Esophagus squamous epithelium (tissue), 5 donors: ENCODE measurements around the gene HIPK4. TPM values are rescaled to one million over a fixed set of nuclear protein-coding genes. Genes with fewer than 3 reads are reported as not detected.

Source experiments
- DNase-seq: peaks from one replicate; lab custom pipeline; 2025; lab: John Stamatoyannopoulos, UW
- H3K27ac ChIP-seq, 4 donors: fragments of 200-600 bp; sonication (generic); one replicate each; pipeline ENCODE4 v1.5.1; 2016 to 2019; ENCODE audit warnings: mild to moderate bottlenecking in 1 of 4
- H3K27me3 ChIP-seq, 4 donors: fragments of 200-600 bp; sonication (generic); 1 replicate in 3 of 4; 2 replicates in 1 of 4; pipeline versions ENCODE4 v1.5.1 to v1.6.0; 2017 to 2021; ENCODE audit warnings: antibody characterized with exemption in 1 of 4
- H3K36me3 ChIP-seq, 3 donors: fragments of 200-600 bp; sonication (generic); one replicate each; pipeline ENCODE4 v1.5.1; 2016 to 2019
- H3K4me1 ChIP-seq, 3 donors: fragments of 200-600 bp; sonication (generic); one replicate each; pipeline ENCODE4 v1.5.1; 2017 to 2019
- H3K4me3 ChIP-seq, 4 donors: fragments of 200-600 bp; sonication (generic); 1 replicate in 3 of 4; 2 replicates in 1 of 4; pipeline ENCODE4 v1.5.1; 2016 to 2019; ENCODE audit warnings: mild to moderate bottlenecking in 2 of 4, moderate library complexity in 1 of 4
- H3K9me3 ChIP-seq, 3 donors: fragments of 200-600 bp; sonication (generic); one replicate each; pipeline ENCODE4 v1.5.1; 2016 to 2019
- CTCF ChIP-seq, 6 experiments: fragments of 450-650 bp in 4 of 6; fragments of 200-600 bp in 2 of 6; sonication (generic) in 2 of 6; IDR thresholded peaks; one replicate each; pipeline ENCODE4 v1.5.1; 2016 to 2019; ENCODE audit warnings: antibody characterized with exemption in 6 of 6, mild to moderate bottlenecking in 4 of 6, moderate library complexity in 4 of 6
- POLR2A ChIP-seq, 4 donors: fragments of 450-650 bp; IDR thresholded peaks; one replicate each; pipeline ENCODE4 v1.6.1; 2017; ENCODE audit warnings: antibody characterized with exemption in 4 of 4, mild to moderate bottlenecking in 4 of 4, moderate library complexity in 3 of 4
- WGBS, 2 donors: methylation state at CpG; one replicate each; pipeline ENCODE4 v1.1.5; 2018; 5-methylcytosine and 5-hydroxymethylcytosine counted together
- intact Hi-C: fragments of 100-400 bp; cut with DNase I; formaldehyde crosslinking; loops from one replicate; pipeline ENCODE4 v1.15.0; 2022
- total RNA-seq, 4 donors: library from RNA; depleted of rRNA; stranded (reverse); fragments of >200 nt; gene quantifications; one replicate each; pipeline ENCODE4 v1.1.0, GENCODE V29; 2016
- donor health status: DM: yes; HTN: yes; CAD: no.

Gene HIPK4
- total RNA-seq, 4 donors from 2014 or later = 0.19 TPM; not detected in 3

DNA sequence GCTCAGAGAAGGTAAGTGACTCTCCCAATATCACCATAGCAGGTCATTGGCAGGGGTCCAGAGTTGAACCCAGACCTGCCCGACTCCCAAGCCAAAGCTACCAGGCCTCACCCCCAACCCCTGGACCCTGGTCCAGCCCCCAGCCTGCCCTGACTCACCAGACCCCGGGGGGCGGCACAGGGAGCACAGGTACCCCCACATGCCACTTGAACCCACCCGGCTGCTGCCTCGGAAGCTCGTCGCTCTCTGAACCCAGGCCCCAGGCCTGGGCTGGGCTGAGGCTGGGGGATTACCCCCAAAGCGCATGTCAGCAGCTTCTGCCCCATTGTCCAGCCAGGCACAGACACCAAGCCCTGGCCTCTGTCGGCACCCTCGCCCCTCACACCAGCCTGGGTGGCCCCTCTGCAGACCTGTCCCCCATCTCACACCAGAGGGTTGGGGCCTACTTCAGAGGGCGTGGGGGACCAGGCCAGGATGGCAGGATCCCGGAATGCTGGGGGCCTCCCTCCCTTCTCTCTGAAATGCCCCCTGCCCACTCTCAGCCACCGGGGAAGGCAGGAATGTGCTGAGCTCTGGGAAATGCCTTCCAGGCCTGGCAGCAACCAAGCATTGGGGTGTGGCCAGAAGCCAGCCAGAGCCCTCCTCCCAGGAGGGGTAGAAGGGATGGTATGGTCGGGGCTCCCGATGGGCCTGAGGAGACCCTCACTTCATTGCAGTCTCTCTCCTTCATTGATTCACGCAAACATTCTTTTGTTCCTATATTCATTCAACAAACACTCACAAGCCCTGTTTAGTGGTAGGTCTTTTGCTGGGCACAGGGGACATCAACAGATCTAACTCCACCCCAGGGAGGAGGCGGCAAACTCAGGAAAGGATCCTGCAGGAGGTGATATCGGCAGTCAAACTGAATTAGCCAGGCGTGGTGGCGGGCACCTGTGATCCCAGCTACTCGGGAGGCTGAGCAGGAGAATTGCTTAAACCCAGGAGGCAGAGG lies 24.9 kb upstream of the HIPK4 start:
- no peaks in the 10 kb centered on the region for H3K9me3 ChIP-seq
- intact Hi-C loops = no loop called here
- H3K4me3 ChIP-seq = no peak overlapping the region
- no peak overlapping the region for H3K27ac ChIP-seq
- 68 to 78% methylated on average over 7 to 16 of the region's 21 CpGs for WGBS, 2 donors
- TF ChIP-seq POLR2A (IDR thresholded peaks at IDR 0.05) = no peak
- no peak for TF ChIP-seq CTCF (IDR thresholded peaks at IDR 0.05)
- H3K27me3 ChIP-seq = peaks cover 0 to 9% (median 0%) of the 10 kb centered on the region in 4 donors
- DNase-seq = no peak
- H3K36me3 ChIP-seq = no peaks in the 10 kb centered on the region
- peaks cover 0 to 50% (median 12%) of the 10 kb centered on the region in 3 donors for H3K4me1 ChIP-seq

DNA sequence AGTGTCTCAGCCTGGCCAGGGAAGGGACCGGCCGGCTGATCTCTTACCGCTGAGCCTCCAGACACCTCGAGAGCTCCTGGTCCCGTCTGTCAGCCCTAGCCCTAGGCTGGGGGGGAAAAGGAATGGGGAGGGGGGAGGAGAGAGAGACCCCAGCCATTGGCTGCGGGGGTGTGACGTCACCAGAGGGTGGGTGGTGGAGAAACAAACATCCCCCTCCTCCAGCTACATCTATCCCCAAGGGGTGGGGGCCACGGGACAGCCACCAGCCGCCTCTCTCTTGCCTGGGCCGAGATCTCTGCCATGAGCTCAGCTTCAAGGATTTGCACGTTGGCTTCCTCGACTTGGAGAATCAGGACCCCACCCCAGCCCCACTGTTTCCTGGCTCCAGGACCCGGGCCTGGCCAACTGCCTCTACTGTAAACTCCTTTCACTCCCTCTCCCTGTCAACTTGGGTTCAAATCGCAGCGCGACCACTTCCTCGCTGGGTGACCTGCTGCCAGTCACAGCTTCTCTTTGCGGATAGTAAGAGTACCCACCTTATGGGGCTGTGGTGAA lies 23.4 kb upstream of the HIPK4 start, which contains the start of gene PRX:
Gene PRX (minus strand): TSS at position 88 of the 555 bp plus-strand sequence. CDS start 5,446 bp downstream, outside the sequence.
- intact Hi-C loops = no loop called here
- Histone ChIP-seq H3K27me3 (peaks cover 0 to 9% (median 0%) of the 10 kb centered on the region in 4 donors), H3K4me1 (peaks cover 0 to 51% (median 12%) of the 10 kb centered on the region in 3 donors), H3K27ac (peak within 1 kb of the TSS in 3 of 4 donors; percentile 33 to 76 (median 48)), H3K4me3 (no peak within 1 kb of the TSS), H3K36me3 (no peaks in the 10 kb centered on the region), H3K9me3 (no peaks in the 10 kb centered on the region)
- WGBS, 2 donors = 42 to 56% methylated on average over 10 to 16 of the region's 18 CpGs
- TF ChIP-seq POLR2A (IDR thresholded peaks at IDR 0.05) (no peak), CTCF (IDR thresholded peaks at IDR 0.05) (no peak)
- DNase-seq = no peak

DNA sequence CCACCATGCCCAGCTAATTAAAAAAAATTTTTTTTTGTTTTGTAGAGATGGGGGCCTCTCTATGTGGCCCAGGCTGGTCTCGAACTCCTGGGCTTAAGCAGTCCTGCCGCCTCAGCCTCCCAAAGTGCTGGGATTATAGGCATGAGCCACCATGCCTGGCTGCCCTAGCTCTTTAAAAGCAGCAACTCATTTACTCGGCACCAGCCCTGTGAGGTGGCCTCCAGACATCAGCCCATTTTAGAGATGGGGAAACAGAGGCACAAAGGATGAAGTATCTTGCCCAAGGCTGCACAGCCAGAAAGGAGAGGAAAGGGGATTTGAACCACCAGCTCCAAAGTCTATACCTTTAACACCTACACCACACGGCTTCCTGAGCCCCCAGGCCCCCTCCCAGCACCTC lies 22.9 kb upstream of the HIPK4 start:
- Histone ChIP-seq H3K4me3 (no peak overlapping the region), H3K27me3 (peaks cover 0 to 9% (median 0%) of the 10 kb centered on the region in 4 donors), H3K4me1 (peaks cover 0 to 56% (median 12%) of the 10 kb centered on the region in 3 donors), H3K36me3 (no peaks in the 10 kb centered on the region), H3K27ac (peak overlapping the region in 1 of 4 donors; percentile 33), H3K9me3 (no peaks in the 10 kb centered on the region)
- TF ChIP-seq CTCF (IDR thresholded peaks at IDR 0.05) (no peak), POLR2A (IDR thresholded peaks at IDR 0.05) (no peak)
- 38 to 88% methylated on average over 2 to 4 of the region's 4 CpGs for WGBS, 2 donors
- DNase-seq = no peak
- intact Hi-C loops = no loop called here

DNA sequence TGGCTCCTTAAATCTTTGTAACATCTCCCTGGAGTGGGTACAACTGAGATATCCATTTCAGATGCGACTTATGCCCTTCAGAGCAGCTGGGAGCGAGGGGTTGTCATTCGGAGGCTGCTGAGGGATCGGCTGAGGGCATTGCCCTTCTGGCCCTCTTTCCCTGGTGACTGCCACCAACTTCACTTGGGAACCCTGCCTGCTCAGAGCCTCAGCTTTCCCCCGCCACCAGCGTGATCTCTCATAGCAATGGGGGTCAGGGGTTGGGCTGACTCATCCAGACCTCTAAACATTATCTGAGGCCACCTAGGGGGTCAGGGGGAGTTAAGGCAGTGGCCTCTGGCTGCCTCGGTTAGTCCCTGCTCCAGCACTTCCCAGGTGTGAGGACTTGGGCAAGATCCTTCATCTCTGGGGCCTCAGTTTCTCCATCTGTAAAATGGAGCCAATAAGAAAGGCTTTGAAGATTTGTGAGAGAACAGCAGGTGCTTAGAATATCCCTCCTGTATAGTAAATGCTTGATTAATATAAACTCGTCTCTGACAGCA lies 22.0 kb upstream of the HIPK4 start:
- Histone ChIP-seq H3K27me3 (peaks cover 0 to 9% (median 0%) of the 10 kb centered on the region in 4 donors), H3K27ac (peak overlapping the region in 3 of 4 donors; percentile 48 to 76 (median 51)), H3K36me3 (no peaks in the 10 kb centered on the region), H3K4me3 (no peak overlapping the region), H3K9me3 (no peaks in the 10 kb centered on the region), H3K4me1 (peaks cover 0 to 50% (median 12%) of the 10 kb centered on the region in 3 donors)
- TF ChIP-seq POLR2A (IDR thresholded peaks at IDR 0.05) = no peak
- intact Hi-C loops = no loop called here
- DNase-seq = no peak
- 67 to 75% methylated on average over 3 to 4 of the region's 8 CpGs for WGBS, 2 donors

DNA sequence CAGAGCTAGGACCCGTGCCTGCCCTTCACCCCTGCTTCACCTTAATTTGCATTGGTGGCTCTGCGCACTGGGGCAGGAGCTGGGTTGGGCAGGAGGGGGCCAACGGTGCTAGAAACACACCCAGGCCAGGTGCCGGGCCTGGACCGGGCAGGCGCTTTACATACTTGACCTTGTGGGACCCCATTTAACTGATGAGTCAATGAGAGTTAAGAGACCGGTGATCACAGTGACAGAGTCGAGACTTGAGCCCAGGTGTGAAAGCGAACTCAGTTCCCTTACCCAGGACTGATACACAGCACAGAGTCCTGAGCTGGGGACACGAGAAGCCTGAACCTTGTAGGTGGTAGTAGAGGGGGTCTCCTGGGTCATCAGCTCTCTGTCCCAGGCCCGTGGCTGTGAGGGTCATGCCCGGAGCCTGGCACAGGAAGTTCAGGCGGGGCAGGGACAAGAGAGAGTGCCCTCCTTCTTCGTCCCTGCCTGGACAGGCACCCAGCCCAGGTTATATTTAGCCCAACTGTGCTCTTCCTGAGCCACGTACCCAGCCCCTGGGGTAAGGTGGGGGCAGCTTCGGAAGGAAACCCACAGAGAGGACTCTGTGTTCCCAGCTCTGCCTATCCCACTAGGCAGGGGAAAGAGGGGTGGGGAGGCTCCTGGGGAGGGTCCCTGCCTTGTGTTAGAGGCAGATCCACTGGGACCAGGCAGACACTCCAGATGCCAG lies 21.3 kb upstream of the HIPK4 start:
- 33 to 61% methylated on average over 7 to 12 of the region's 16 CpGs for WGBS, 2 donors
- Histone ChIP-seq H3K27ac (peak overlapping the region in 3 of 4 donors; percentile 48 to 76 (median 51)), H3K4me3 (no peak overlapping the region), H3K9me3 (no peaks in the 10 kb centered on the region), H3K27me3 (peaks cover 0 to 9% (median 0%) of the 10 kb centered on the region in 4 donors), H3K4me1 (peaks cover 0 to 43% (median 12%) of the 10 kb centered on the region in 3 donors), H3K36me3 (no peaks in the 10 kb centered on the region)
- DNase-seq = no peak
- no peak for TF ChIP-seq CTCF (IDR thresholded peaks at IDR 0.05)
- no peak for TF ChIP-seq POLR2A (IDR thresholded peaks at IDR 0.05)
- intact Hi-C loops = no loop called here
